Natural killer cell (primary cell): ENCODE measurements around the gene TEX53. TPM values are rescaled to one million over a fixed set of nuclear protein-coding genes. Genes with fewer than 3 reads are reported as not detected.

ENCODE experiments used
- ATAC-seq, 3 donors: fragments of 150-1000 bp in 2 of 3; fragments of 200-7000 bp in 1 of 3; cut with Tn5 transposase; 1 replicate in 1 of 3; 2 replicates in 2 of 3; pipeline ENCODE4 v1.10.0; 2021; ENCODE audit warnings: mild to moderate bottlenecking in 2 of 3, moderate library complexity in 2 of 3
- DNase-seq, 2 donors: peaks; one replicate each; pipeline versions ENCODE4 v3.0.0 to v3.0.0-alpha.2; 2013 to 2021; ENCODE audit warnings: mixed read lengths in 1 of 2
- H3K27ac ChIP-seq: one replicate; pipeline ENCODE4 v1.5.1; 2013; ENCODE audit warnings: mild to moderate bottlenecking, low read length
- H3K27me3 ChIP-seq: one replicate; pipeline ENCODE4 v1.6.1; 2013; ENCODE audit warnings: low read length; ENCODE audit not compliant: control insufficient read depth, insufficient read depth
- H3K36me3 ChIP-seq: one replicate; pipeline ENCODE4 v1.6.1; 2013; ENCODE audit warnings: low read length; ENCODE audit not compliant: control insufficient read depth, insufficient read depth
- H3K4me1 ChIP-seq: one replicate; pipeline ENCODE4 v1.6.1; 2013; ENCODE audit warnings: low read length; ENCODE audit not compliant: control insufficient read depth, insufficient read depth
- H3K4me3 ChIP-seq: one replicate; pipeline ENCODE4 v1.5.1; 2013; ENCODE audit warnings: low read length
- H3K9me3 ChIP-seq: one replicate; pipeline ENCODE4 v1.6.1; 2013; ENCODE audit warnings: low read length; ENCODE audit not compliant: control insufficient read depth, insufficient read depth
- H3K27ac Mint-ChIP-seq, 2 donors: one replicate each; pipeline ENCODE4 v1.8.0; 2022; ENCODE audit warnings: mild to moderate bottlenecking in 2 of 2, mixed read lengths in 2 of 2, moderate library complexity in 1 of 2
- H3K27me3 Mint-ChIP-seq, 2 donors: one replicate each; pipeline ENCODE4 v1.8.0; 2022; ENCODE audit warnings: low read depth in 2 of 2, mixed read lengths in 2 of 2
- H3K36me3 Mint-ChIP-seq: one replicate; pipeline ENCODE4 v1.8.0; 2022; ENCODE audit warnings: mixed read lengths
- H3K4me1 Mint-ChIP-seq, 2 donors: one replicate each; pipeline ENCODE4 v1.8.0; 2022; ENCODE audit warnings: mixed read lengths in 2 of 2
- H3K4me3 Mint-ChIP-seq: one replicate; pipeline ENCODE4 v1.8.0; 2022; ENCODE audit warnings: mild to moderate bottlenecking, moderate library complexity, mixed read lengths
- H3K9me3 Mint-ChIP-seq, 2 donors: one replicate each; pipeline ENCODE4 v1.8.0; 2022; ENCODE audit warnings: mixed read lengths in 2 of 2
- CTCF ChIP-seq: fragments of 200-600 bp; IDR thresholded peaks from one replicate; pipeline ENCODE4 v1.8.0; 2022; ENCODE audit warnings: antibody characterized with exemption
- WGBS: methylation state at CpG from one replicate; pipeline ENCODE4 v1.1.7; 2013; ENCODE audit warnings: missing lambda C conversion rate; ENCODE audit not compliant: insufficient coverage; 5-methylcytosine and 5-hydroxymethylcytosine counted together
- intact Hi-C: fragments of 100-400 bp; cut with micrococcal nuclease; formaldehyde crosslinking; loops from one replicate; pipeline ENCODE4 v1.14.2; 2022
- total RNA-seq, 4 donors: library from RNA; stranded (reverse); fragments of 120-200 nt in 1 of 4; gene quantifications; one replicate each; pipeline versions ENCODE4 v1.2.3 to v1.2.4, GENCODE V29; 2013 to 2022

TEX53 gene
- total RNA-seq, 3 donors from 2014 or later (not counting 1 experiment from before 2014, with no cell fraction given) = not detected

- no peaks in the 10 kb centered on the region for H3K27me3 ChIP-seq
- H3K4me1 ChIP-seq = peaks cover 4% of the 10 kb centered on the region
- H3K4me1 Mint-ChIP-seq = no peaks in the 10 kb centered on the region
- peak in 1 of 2 donors; percentile 75 for DNase-seq
- peaks cover 5 to 15% of the 10 kb centered on the region in 2 donors for H3K27me3 Mint-ChIP-seq
- no peak overlapping the region for H3K4me3 ChIP-seq
- no peaks in the 10 kb centered on the region for H3K36me3 Mint-ChIP-seq
- intact Hi-C loops = no loop called here
- H3K9me3 ChIP-seq = no peaks in the 10 kb centered on the region
- TF ChIP-seq CTCF = no peak
- H3K27ac ChIP-seq = peak overlapping the region; percentile 47
- H3K27ac Mint-ChIP-seq = no peak overlapping the region
- 49% methylated on average over 9 of the region's 11 CpGs for WGBS
- H3K9me3 Mint-ChIP-seq = no peaks in the 10 kb centered on the region
- no peaks in the 10 kb centered on the region for H3K36me3 ChIP-seq
- H3K4me3 Mint-ChIP-seq = no peak overlapping the region
- ATAC-seq = peak in 2 of 3 donors; percentile 47 to 50
These were observed 33.7 kb upstream of the TEX53 start for GRCh38 chr9:114691046-114691955.

DNA sequence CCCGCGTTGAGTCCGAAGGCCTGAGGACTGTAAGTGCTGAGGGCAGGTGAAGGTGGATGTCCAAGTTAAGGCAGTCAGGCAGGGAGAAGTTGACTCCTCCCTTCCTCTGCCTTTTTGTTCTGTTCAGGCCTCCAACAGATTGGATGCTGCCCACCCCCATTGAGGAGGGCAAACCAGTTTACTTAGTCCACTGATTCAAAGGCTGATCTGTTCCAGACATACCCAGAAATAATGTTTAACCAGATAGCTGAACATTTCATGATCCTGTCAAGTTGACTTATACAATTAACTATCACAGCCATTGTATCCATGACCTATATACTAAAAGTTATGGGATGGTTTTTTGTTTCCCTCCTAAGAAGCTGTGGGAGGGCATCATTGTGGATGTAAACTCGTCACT is 32.7 kb upstream of the TEX53 start:
- Mint-ChIP-seq H3K9me3 (no peaks in the 10 kb centered on the region), H3K36me3 (no peaks in the 10 kb centered on the region), H3K4me1 (no peaks in the 10 kb centered on the region), H3K27ac (no peak overlapping the region), H3K4me3 (no peak overlapping the region), H3K27me3 (peaks cover 5 to 15% of the 10 kb centered on the region in 2 donors)
- no peak for TF ChIP-seq CTCF
- Histone ChIP-seq H3K27ac (no peak overlapping the region), H3K4me1 (peaks cover 4% of the 10 kb centered on the region), H3K4me3 (no peak overlapping the region), H3K27me3 (no peaks in the 10 kb centered on the region), H3K36me3 (no peaks in the 10 kb centered on the region), H3K9me3 (no peaks in the 10 kb centered on the region)
- intact Hi-C loops = no loop called here
- 98% methylated on average over 4 of the region's 4 CpGs for WGBS
- no peak for DNase-seq
- no peak for ATAC-seq

GRCh38 chr9:114689813-114690212 is 32.2 kb upstream of the TEX53 start:
- H3K4me3 Mint-ChIP-seq = no peak overlapping the region

More at GRCh38 chr9:114689813-114690212, 32.2 kb upstream of the TEX53 start:
- intact Hi-C loops = no loop called here
- H3K36me3 Mint-ChIP-seq = no peaks in the 10 kb centered on the region
- Histone ChIP-seq H3K27me3 (no peaks in the 10 kb centered on the region), H3K9me3 (no peaks in the 10 kb centered on the region), H3K36me3 (no peaks in the 10 kb centered on the region), H3K27ac (no peak overlapping the region), H3K4me1 (peaks cover 4% of the 10 kb centered on the region), H3K4me3 (no peak overlapping the region)
- no peak for TF ChIP-seq CTCF
- DNase-seq (no peak), ATAC-seq (no peak)
- H3K4me1 Mint-ChIP-seq = no peaks in the 10 kb centered on the region
- WGBS = 84% methylated on average over 7 of the region's 7 CpGs
- H3K9me3 Mint-ChIP-seq = no peaks in the 10 kb centered on the region
- no peak overlapping the region for H3K27ac Mint-ChIP-seq
- H3K27me3 Mint-ChIP-seq = peaks cover 5 to 15% of the 10 kb centered on the region in 2 donors
